Progenitor cell of endocrine pancreas (in vitro differentiated cells): ENCODE measurements around the gene GATA5. TPM values are rescaled to one million over a fixed set of nuclear protein-coding genes. Genes with fewer than 3 reads are reported as not detected.

Source experiments
- DNase-seq: peaks from one replicate; pipeline ENCODE4 v3.0.0; 2021; ENCODE audit warnings: low spot score; ENCODE audit not compliant: unreplicated experiment
- H3K27ac Mint-ChIP-seq: 2 replicates; pipeline ENCODE4 v1.8.0; 2021; ENCODE audit warnings: mild to moderate bottlenecking, moderate library complexity, mixed read lengths
- H3K27me3 Mint-ChIP-seq: 2 replicates; pipeline ENCODE4 v1.8.0; 2021; ENCODE audit warnings: mixed read lengths
- H3K36me3 Mint-ChIP-seq: 2 replicates; pipeline ENCODE4 v1.8.0; 2022; ENCODE audit warnings: mixed read lengths; ENCODE audit not compliant: insufficient read depth
- H3K4me1 Mint-ChIP-seq: 2 replicates; pipeline ENCODE4 v1.8.0; 2021; ENCODE audit warnings: low read depth, mixed read lengths
- H3K4me3 Mint-ChIP-seq: 2 replicates; pipeline ENCODE4 v1.8.0; 2021; ENCODE audit warnings: low read depth, mild to moderate bottlenecking, moderate library complexity, mixed read lengths
- H3K9me3 Mint-ChIP-seq: 2 replicates; pipeline ENCODE4 v1.8.0; 2021; ENCODE audit warnings: low read depth, mixed read lengths
- CTCF ChIP-seq: fragments of 200-600 bp; sonication (generic); IDR thresholded peaks from one replicate; pipeline ENCODE4 v1.5.0; 2021; ENCODE audit warnings: antibody characterized with exemption, mild to moderate bottlenecking; ENCODE audit not compliant: unreplicated experiment
- total RNA-seq: library from RNA; stranded (reverse); gene quantifications from 2 replicates; pipeline ENCODE4 v1.2.1, GENCODE V29; 2021

The GATA5 gene
- total RNA-seq, 1 donor from 2014 or later, result 3.8 TPM

- Mint-ChIP-seq H3K9me3 (no peaks in the 10 kb centered on the region), H3K4me3 (no peak overlapping the region), H3K36me3 (peaks cover 1% of the 10 kb centered on the region), H3K4me1 (no peaks in the 10 kb centered on the region), H3K27ac (no peak overlapping the region), H3K27me3 (peaks cover 5% of the 10 kb centered on the region)
- TF ChIP-seq CTCF, result no peak
- no peak for DNase-seq
Observed at GRCh38 chr20:62413896-62414481, 61.8 kb downstream of the GATA5 start.

Other genes starting within 250 kb of the GATA5 start
- gene OSBPL2, start 237.5 kb downstream of the GATA5 start, total RNA-seq, result 56.7 and 57.4 TPM in 2 replicates
- gene ADRM1, start 173.0 kb downstream of the GATA5 start, total RNA-seq, result 66.2 and 67.1 TPM in 2 replicates
- 248 and 252 TPM in 2 replicates for gene LAMA5, start 108.7 kb downstream of the GATA5 start, total RNA-seq
- gene RPS21, start 88.9 kb downstream of the GATA5 start, total RNA-seq, result 1,160 and 1,251 TPM in 2 replicates
- 20.4 and 21.7 TPM in 2 replicates for gene CABLES2, start 68.7 kb downstream of the GATA5 start, total RNA-seq
- gene RBBP8NL, start 48.5 kb downstream of the GATA5 start, total RNA-seq, result 14.4 and 17.5 TPM in 2 replicates
- 2.6 and 3.6 TPM in 2 replicates for gene SLCO4A1, start 166.5 kb upstream of the GATA5 start, total RNA-seq
- gene NTSR1, start 232.8 kb upstream of the GATA5 start, total RNA-seq, result 0.13 TPM in 1 of 2 replicates, not detected in the other